GM21576 (cell line): ENCODE measurements around the gene ZEB1.
"Not testable (repeated sequence)": the region's sequence is repeated elsewhere in the genome, so short reads cannot be mapped to it uniquely, and the experiment has no call there.

ENCODE experiments used
- ATAC-seq: cut with Tn5 transposase; IDR thresholded peaks from one replicate; pipeline ENCODE4 v1.9.1; 2021; ENCODE audit warnings: mild to moderate bottlenecking, moderate library complexity; ENCODE audit not compliant: unreplicated experiment

ZEB1 gene

GRCh38 chr10:31362023-31362641 lies 43.1 kb downstream of the ZEB1 start:
- no peak for ATAC-seq

- not testable (repeated sequence) for ATAC-seq
Observed at GRCh38 chr10:31363696-31364095, 44.7 kb downstream of the ZEB1 start.

- not testable (repeated sequence) for ATAC-seq
Observed at GRCh38 chr10:31364238-31364637, 45.2 kb downstream of the ZEB1 start.

GRCh38 chr10:31366703-31367102 lies 47.7 kb downstream of the ZEB1 start:
- no peak for ATAC-seq

GRCh38 chr10:31368724-31369123 lies 49.7 kb downstream of the ZEB1 start:
- no peak for ATAC-seq

- ATAC-seq = no peak
Observed at GRCh38 chr10:31372439-31372838, 53.4 kb downstream of the ZEB1 start.

- no peak for ATAC-seq
Observed at GRCh38 chr10:31374146-31374696, 55.2 kb downstream of the ZEB1 start.

- no peak for ATAC-seq
Observed at GRCh38 chr10:31381171-31381570, 62.2 kb downstream of the ZEB1 start.

- no peak for ATAC-seq
Observed at GRCh38 chr10:31381766-31382316, 62.8 kb downstream of the ZEB1 start.

GRCh38 chr10:31383810-31384588 lies 65.0 kb downstream of the ZEB1 start:
- ATAC-seq = peak; percentile 97

- peak; percentile 20 for ATAC-seq
Observed at GRCh38 chr10:31384589-31384949, 65.6 kb downstream of the ZEB1 start.

GRCh38 chr10:31390804-31391203 lies 71.8 kb downstream of the ZEB1 start:
- no peak for ATAC-seq

GRCh38 chr10:31393844-31394243 lies 74.8 kb downstream of the ZEB1 start:
- ATAC-seq = no peak

GRCh38 chr10:31395695-31396094 lies 76.7 kb downstream of the ZEB1 start:
- no peak for ATAC-seq

GRCh38 chr10:31396376-31396775 lies 77.4 kb downstream of the ZEB1 start:
- ATAC-seq = no peak

GRCh38 chr10:31397852-31398251 lies 78.8 kb downstream of the ZEB1 start:
- ATAC-seq = no peak

GRCh38 chr10:31399171-31399570 lies 80.2 kb downstream of the ZEB1 start:
- no peak for ATAC-seq

- ATAC-seq = no peak
Observed at GRCh38 chr10:31399631-31400030, 80.6 kb downstream of the ZEB1 start.

GRCh38 chr10:31401287-31401686 lies 82.3 kb downstream of the ZEB1 start:
- no peak for ATAC-seq

- ATAC-seq = no peak
Observed at GRCh38 chr10:31404640-31405039, 85.6 kb downstream of the ZEB1 start.

- not testable (repeated sequence) for ATAC-seq
Observed at GRCh38 chr10:31405829-31406228, 86.8 kb downstream of the ZEB1 start.

- ATAC-seq = not testable (repeated sequence)
Observed at GRCh38 chr10:31412397-31412796, 93.4 kb downstream of the ZEB1 start.
